ENCODE measurements around the gene HBM.
"Not testable (repeated sequence)": the region's sequence is repeated elsewhere in the genome, so short reads cannot be mapped to it uniquely, and the experiment has no call there.

Gene HBM

GRCh38 chr16:149024-149660 is 16.6 kb upstream of the HBM start:
- DNase-seq = no peak

GRCh38 chr16:152141-153128 is 13.3 kb upstream of the HBM start, which contains the start of gene HBZ:
Gene HBZ (plus strand): TSS chr16:152644. CDS start chr16:152910, 266 bp downstream.
- DNase-seq = no peak

- not testable (repeated sequence) for DNase-seq
These were observed 12.7 kb upstream of the HBM start for GRCh38 chr16:153129-153521.

- DNase-seq = not testable (repeated sequence)
These were observed 12.1 kb upstream of the HBM start for GRCh38 chr16:153550-154216.

GRCh38 chr16:154217-155030 is 11.4 kb upstream of the HBM start:
- DNase-seq = no peak

- DNase-seq = no peak
These were observed 10.8 kb upstream of the HBM start for GRCh38 chr16:155031-155398.

GRCh38 chr16:159136-159849 is 6.5 kb upstream of the HBM start:
- no peak for DNase-seq

- not testable (repeated sequence) for DNase-seq
These were observed 5.5 kb upstream of the HBM start for GRCh38 chr16:160242-160641.

- no peak for DNase-seq
These were observed 5.0 kb upstream of the HBM start for GRCh38 chr16:160691-161190.

GRCh38 chr16:162271-162991 is 3.3 kb upstream of the HBM start:
- no peak for DNase-seq

GRCh38 chr16:163139-163538 is 2.6 kb upstream of the HBM start:
- DNase-seq = not testable (repeated sequence)

GRCh38 chr16:163696-164095 is 2.1 kb upstream of the HBM start:
- DNase-seq = not testable (repeated sequence)

- DNase-seq = not testable (repeated sequence)
These were observed 1.5 kb upstream of the HBM start for GRCh38 chr16:164134-164823.

- DNase-seq = no peak
These were observed 795 bp upstream of the HBM start for GRCh38 chr16:164827-165538.

- no peak for DNase-seq
These were observed 770 bp downstream of the HBM start for GRCh38 chr16:166375-167121.

GRCh38 chr16:167122-167690 is 1.4 kb downstream of the HBM start:
- no peak for DNase-seq

- no peak for DNase-seq
These were observed 2.6 kb downstream of the HBM start for GRCh38 chr16:168424-168823.

GRCh38 chr16:169014-169413 is 3.2 kb downstream of the HBM start:
- no peak for DNase-seq
